Loucy (cell line): ENCODE data around the gene RHCG.

Experiments
- H2AFZ ChIP-seq: fragments of 200-600 bp; sonication (generic); 2 replicates; pipeline ENCODE4 v1.6.0; 2016; ENCODE audit warnings: antibody characterized with exemption, mild to moderate bottlenecking, low read length, moderate library complexity
- H3F3A ChIP-seq: fragments of 200-600 bp; 2 replicates; pipeline ENCODE4 v1.6.0; 2016; ENCODE audit warnings: antibody characterized with exemption, low read depth, mild to moderate bottlenecking
- H3K27me3 ChIP-seq: fragments of 200-600 bp; sonication (generic); 2 replicates; pipeline ENCODE4 v1.6.1; 2014; ENCODE audit warnings: low read length, mild to moderate bottlenecking; ENCODE audit not compliant: insufficient read depth, poor library complexity, severe bottlenecking
- H3K36me3 ChIP-seq: fragments of 200-600 bp; sonication (generic); 2 replicates; pipeline ENCODE4 v1.6.1; 2016; ENCODE audit warnings: low read length; ENCODE audit not compliant: insufficient read depth
- H3K4me1 ChIP-seq: fragments of 200-600 bp; sonication (generic); 2 replicates; pipeline ENCODE4 v1.5.1; 2014; ENCODE audit warnings: low read length, mild to moderate bottlenecking; ENCODE audit not compliant: insufficient read depth, poor library complexity, severe bottlenecking
- H3K4me2 ChIP-seq: fragments of 200-600 bp; sonication (generic); 2 replicates; pipeline ENCODE4 v1.6.0; 2014; ENCODE audit warnings: antibody characterized with exemption, low read length, low read depth, mild to moderate bottlenecking; ENCODE audit not compliant: poor library complexity, severe bottlenecking
- H3K4me3 ChIP-seq: fragments of 200-600 bp; sonication (generic); 2 replicates; pipeline ENCODE4 v1.5.1; 2014; ENCODE audit warnings: low read length, mild to moderate bottlenecking, mixed read lengths; ENCODE audit not compliant: poor library complexity, severe bottlenecking
- H3K79me2 ChIP-seq: fragments of 200-600 bp; sonication (generic); 2 replicates; pipeline ENCODE4 v1.6.1; 2014; ENCODE audit warnings: low read length; ENCODE audit not compliant: insufficient read depth
- H3K9ac ChIP-seq: fragments of 200-600 bp; sonication (generic); 2 replicates; pipeline ENCODE4 v1.6.0; 2014; ENCODE audit warnings: mild to moderate bottlenecking, low read depth, low read length, moderate library complexity; ENCODE audit not compliant: poor library complexity, severe bottlenecking
- H3K9me2 ChIP-seq: fragments of 200-600 bp; sonication (generic); replicated peaks from 2 replicates; pipeline ENCODE4 v1.6.1; 2016; ENCODE audit warnings: low read depth, low read length, mixed read lengths
- H3K9me3 ChIP-seq: fragments of 200-600 bp; sonication (generic); 2 replicates; pipeline ENCODE4 v1.6.1; 2014; ENCODE audit warnings: mild to moderate bottlenecking, antibody characterized with exemption, low read length, low read depth; ENCODE audit not compliant: insufficient read depth
- H4K20me1 ChIP-seq: fragments of 200-600 bp; sonication (generic); 2 replicates; pipeline ENCODE4 v1.6.0; 2014; ENCODE audit warnings: antibody characterized with exemption, low read length, mild to moderate bottlenecking; ENCODE audit not compliant: insufficient read depth, poor library complexity, severe bottlenecking
- EZH2phosphoT487 ChIP-seq: fragments of 200-600 bp; IDR thresholded peaks from 2 replicates; pipeline ENCODE4 v1.6.1; 2018; ENCODE audit warnings: antibody characterized with exemption, mild to moderate bottlenecking, moderate library complexity, borderline replicate concordance
- TF ChIP-seq, protein P1 (sequence below): fragments of 200-600 bp; sonication (generic); conservative IDR thresholded peaks from 2 replicates; pipeline ENCODE4 v1.5.1; 2014; ENCODE audit warnings: mild to moderate bottlenecking, antibody characterized with exemption, low read length

Gene RHCG

GRCh38 chr15:89448825-89449224 is 47.6 kb downstream of the RHCG start:
- H3K79me2 ChIP-seq, result no peaks in the 10 kb centered on the region
- H3K9me3 ChIP-seq, result no peaks in the 10 kb centered on the region
- no peak overlapping the region for H3K9ac ChIP-seq
- H3K4me3 ChIP-seq, result no peak overlapping the region
- H3F3A ChIP-seq, result no peaks in the 10 kb centered on the region
- H3K27me3 ChIP-seq, result peaks cover 21% of the 10 kb centered on the region
- no peaks in the 10 kb centered on the region for H3K9me2 ChIP-seq
- no peak overlapping the region for H2AFZ ChIP-seq
- H3K36me3 ChIP-seq, result no peaks in the 10 kb centered on the region
- no peak overlapping the region for H3K4me2 ChIP-seq
- TF ChIP-seq EZH2phosphoT487, result no peak
- TF ChIP-seq, protein P1, sequence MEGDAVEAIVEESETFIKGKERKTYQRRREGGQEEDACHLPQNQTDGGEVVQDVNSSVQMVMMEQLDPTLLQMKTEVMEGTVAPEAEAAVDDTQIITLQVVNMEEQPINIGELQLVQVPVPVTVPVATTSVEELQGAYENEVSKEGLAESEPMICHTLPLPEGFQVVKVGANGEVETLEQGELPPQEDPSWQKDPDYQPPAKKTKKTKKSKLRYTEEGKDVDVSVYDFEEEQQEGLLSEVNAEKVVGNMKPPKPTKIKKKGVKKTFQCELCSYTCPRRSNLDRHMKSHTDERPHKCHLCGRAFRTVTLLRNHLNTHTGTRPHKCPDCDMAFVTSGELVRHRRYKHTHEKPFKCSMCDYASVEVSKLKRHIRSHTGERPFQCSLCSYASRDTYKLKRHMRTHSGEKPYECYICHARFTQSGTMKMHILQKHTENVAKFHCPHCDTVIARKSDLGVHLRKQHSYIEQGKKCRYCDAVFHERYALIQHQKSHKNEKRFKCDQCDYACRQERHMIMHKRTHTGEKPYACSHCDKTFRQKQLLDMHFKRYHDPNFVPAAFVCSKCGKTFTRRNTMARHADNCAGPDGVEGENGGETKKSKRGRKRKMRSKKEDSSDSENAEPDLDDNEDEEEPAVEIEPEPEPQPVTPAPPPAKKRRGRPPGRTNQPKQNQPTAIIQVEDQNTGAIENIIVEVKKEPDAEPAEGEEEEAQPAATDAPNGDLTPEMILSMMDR, result no peak
- no peaks in the 10 kb centered on the region for H4K20me1 ChIP-seq
- H3K4me1 ChIP-seq, result no peaks in the 10 kb centered on the region

DNA sequence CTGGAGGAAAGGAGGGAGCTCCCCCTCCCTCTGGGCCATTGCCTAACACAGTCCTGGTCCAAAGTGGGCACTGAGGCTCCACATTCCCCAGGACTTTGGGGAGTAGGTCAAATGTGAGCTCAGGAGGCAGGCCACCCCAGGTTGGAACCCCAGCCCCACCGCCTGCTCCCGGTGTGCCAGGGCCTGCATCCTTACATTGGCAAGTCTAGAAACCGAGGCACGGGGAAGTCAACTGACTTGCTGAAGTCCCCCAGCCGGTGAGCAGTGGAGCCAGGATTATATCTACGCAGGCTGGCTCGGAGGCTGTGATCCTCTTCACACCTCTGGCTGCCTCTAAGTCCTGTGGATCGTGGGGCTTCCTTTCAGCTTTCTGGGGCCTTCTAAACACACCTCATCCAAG is 48.7 kb downstream of the RHCG start:
- no peak overlapping the region for H2AFZ ChIP-seq
- H3K36me3 ChIP-seq, result no peaks in the 10 kb centered on the region
- peaks cover 10% of the 10 kb centered on the region for H3K27me3 ChIP-seq
- H3K79me2 ChIP-seq, result no peaks in the 10 kb centered on the region
- H3K4me1 ChIP-seq, result no peaks in the 10 kb centered on the region
- no peak overlapping the region for H3K4me2 ChIP-seq
- H3K4me3 ChIP-seq, result no peak overlapping the region
- H4K20me1 ChIP-seq, result no peaks in the 10 kb centered on the region
- no peaks in the 10 kb centered on the region for H3K9me3 ChIP-seq
- TF ChIP-seq EZH2phosphoT487, result no peak
- TF ChIP-seq, protein P1, result no peak
- no peaks in the 10 kb centered on the region for H3K9me2 ChIP-seq
- no peak overlapping the region for H3K9ac ChIP-seq
- H3F3A ChIP-seq, result no peaks in the 10 kb centered on the region

GRCh38 chr15:89446255-89446891 is 50.0 kb downstream of the RHCG start:
- H4K20me1 ChIP-seq, result no peaks in the 10 kb centered on the region
- H3K9me2 ChIP-seq, result no peaks in the 10 kb centered on the region
- H3K27me3 ChIP-seq, result peaks cover 8% of the 10 kb centered on the region
- no peak overlapping the region for H2AFZ ChIP-seq
- TF ChIP-seq, protein P1, result no peak
- TF ChIP-seq EZH2phosphoT487, result no peak
- no peaks in the 10 kb centered on the region for H3K4me1 ChIP-seq
- H3F3A ChIP-seq, result no peaks in the 10 kb centered on the region
- H3K4me2 ChIP-seq, result no peak overlapping the region
- H3K4me3 ChIP-seq, result no peak overlapping the region
- H3K36me3 ChIP-seq, result no peaks in the 10 kb centered on the region
- H3K9ac ChIP-seq, result no peak overlapping the region
- H3K79me2 ChIP-seq, result no peaks in the 10 kb centered on the region
- H3K9me3 ChIP-seq, result no peaks in the 10 kb centered on the region
